HG03103 (cell line): ENCODE results near the gene FOXA3.

Source experiments
- ATAC-seq: cut with Tn5 transposase; IDR thresholded peaks from one replicate; pipeline ENCODE4 v1.9.1; 2021; ENCODE audit warnings: low read depth; ENCODE audit not compliant: unreplicated experiment

FOXA3 gene

GRCh38 chr19:45872095-45872919 is 8.2 kb downstream of the FOXA3 start:
- no peak for ATAC-seq

GRCh38 chr19:45873219-45873772 is 9.2 kb downstream of the FOXA3 start:
- ATAC-seq, result no peak

- no peak for ATAC-seq
Observed at GRCh38 chr19:45874620-45874966, 10.5 kb downstream of the FOXA3 start.

DNA sequence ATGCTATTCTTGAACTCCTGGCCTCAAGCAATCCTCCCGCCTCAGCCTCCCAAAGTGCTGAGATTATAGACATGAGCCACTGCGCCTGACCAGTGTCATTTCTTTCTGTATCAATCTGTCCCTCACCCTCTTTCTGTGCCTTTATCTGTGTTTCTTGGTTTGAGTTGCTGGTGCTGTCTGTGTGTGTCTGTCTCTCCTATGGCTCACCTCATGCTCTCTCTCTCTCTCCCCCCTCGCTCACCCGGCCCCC is 12.0 kb downstream of the FOXA3 start:
- no peak for ATAC-seq

DNA sequence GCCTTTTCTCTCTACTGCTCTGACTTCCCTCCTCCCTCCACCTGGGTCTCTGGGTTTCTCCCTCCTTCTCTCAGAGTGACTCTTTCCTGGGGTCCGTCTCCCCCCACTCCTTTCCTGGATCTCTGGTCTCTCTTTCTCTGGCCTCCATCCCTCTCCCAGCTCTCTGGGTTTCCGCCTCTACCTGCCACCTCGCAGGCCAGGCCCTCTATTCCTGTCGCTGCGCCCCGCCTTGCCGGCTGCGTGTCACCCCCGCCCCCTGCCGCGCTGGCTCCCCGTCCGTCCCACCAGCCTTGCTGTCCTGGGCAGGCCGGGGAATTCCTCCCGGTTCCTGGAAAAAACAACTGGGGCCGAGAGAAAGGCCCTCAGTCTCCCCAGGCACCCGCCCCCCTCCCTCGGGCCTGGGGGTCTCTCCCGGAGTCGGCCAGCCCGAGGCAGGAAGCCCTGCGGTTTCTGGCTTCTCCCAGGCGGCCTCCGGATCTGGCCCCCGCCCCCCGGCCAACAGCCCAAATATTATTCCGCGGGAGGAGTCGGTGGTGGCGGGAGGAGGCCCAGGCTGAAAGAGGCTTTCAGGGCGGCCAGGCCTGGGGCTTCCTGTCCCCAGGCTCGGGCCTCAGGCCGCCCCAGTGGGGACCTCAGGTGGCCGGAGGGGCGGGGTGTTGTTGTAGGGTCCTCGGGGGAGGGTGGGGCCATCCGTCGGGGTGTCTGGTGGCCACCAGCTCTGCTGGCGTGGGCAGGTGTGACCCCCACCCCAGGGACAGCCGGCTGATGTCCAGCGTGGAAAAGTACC is 12.5 kb downstream of the FOXA3 start:
- ATAC-seq, result no peak

GRCh38 chr19:45878043-45878794 is 14.1 kb downstream of the FOXA3 start:
- no peak for ATAC-seq

DNA sequence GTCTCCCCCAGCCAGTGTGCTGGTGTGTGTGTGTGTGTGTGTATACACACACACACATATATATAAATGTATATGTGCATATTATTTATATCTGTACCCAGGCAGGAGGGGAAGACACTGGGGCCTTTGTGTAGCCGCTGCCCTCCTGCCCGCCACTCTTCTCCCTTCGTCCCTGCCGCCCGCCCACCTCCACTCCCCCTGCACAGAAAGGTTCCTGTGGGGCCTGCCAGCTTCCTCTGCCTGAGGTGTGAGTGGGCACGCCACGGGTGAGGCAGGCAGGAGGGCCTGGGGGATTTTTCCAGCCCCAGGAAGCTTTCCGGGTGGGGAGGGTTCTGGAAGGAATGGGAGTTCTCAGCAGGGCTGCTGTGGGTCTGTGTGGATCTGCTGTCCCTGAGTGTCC is 14.9 kb downstream of the FOXA3 start:
- no peak for ATAC-seq

DNA sequence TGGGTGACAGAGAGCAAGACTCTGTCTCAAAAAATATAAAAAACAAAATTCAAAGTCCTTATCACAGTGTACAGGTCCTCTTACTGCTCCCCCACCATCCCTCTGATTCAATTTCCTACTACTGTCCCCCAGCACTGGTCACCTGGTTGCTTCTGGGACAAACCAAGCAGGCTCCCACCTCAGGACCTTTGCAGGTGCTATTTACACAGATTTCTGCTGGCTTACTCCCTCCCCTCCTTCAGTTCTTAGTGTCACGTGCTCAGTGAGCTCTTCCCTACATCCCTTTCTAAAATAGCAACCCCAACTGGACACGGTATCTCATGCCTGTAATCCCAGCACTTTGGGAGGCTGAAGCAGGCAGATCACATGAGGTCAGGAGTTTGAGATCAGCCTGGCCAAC is 15.8 kb downstream of the FOXA3 start:
- ATAC-seq, result no peak

GRCh38 chr19:45881082-45881908 is 17.2 kb downstream of the FOXA3 start:
- no peak for ATAC-seq

DNA sequence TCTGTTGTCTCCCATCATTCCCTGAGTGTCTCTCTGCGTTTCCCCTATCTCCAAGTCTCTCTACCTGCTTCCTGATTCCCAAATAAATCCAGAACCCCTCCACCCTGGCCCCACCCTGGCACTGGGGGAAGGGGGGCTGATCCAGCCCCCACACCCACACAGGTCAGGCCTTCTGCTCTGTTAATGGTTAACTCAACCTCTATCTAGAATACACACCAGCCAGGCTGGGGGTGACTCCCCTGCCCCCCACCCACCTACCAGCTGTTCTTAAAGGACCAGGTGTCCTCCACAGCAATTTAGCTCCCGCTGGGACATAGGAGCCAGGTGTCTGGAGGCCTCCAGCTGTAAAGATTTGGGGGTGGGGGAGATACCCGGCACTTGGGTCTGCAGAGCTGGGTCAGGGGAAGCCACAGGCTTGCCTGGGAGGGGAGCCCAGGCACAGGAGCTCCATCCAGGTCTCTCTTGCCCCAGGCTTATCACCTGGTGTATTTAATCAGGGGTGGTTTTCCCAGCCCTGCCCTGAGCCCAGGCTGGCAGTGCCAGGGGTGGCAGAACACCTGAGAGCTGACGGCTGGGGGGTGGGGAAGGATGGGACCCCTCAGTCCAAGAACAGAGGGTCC is 17.9 kb downstream of the FOXA3 start:
- ATAC-seq, result no peak

DNA sequence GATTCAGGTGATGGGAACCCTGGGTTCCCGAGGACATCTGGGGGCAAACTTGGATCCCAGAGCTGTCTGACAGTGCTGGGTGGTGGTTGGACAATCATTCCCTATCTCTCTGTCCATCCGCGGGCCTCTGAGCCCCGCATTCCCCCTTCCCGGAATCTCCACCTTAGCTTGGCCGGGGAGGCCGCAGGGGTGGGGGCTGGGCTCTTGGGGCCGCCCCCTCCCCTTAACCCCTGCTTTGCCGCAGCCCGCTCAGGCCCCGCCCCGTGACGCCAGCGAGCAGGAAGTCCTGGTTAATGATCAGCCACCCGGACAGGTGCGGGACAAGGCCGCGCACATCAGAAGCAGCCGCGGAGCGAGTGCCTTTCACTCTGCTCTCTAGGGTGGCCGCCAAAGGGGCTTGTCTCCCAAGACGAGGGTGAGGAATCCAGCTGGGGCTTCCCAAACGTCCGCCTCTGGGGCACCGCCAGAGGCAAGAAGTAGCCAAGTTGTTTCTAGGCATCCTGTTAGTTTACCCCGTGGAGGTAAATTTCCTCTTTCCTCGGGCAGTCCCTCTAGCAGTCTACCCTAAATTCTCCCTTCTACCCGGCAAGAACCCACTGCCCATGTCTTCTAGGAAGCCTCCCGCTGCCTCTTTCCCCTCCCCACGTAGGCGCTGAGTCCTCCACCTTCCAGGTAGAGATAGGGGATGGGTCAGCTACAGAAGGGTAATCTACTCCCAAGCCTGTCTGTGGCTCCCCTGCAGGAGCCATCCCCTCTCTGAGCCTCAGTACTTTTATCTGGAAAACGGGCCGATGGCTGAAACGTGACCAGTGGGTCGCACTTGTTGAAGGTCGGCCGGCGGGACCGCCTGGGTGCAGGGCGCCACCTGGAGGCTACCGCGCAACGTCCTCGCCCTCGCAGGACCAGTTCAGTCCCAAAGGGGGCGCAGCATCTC is 18.8 kb downstream of the FOXA3 start:
- ATAC-seq, result no peak

DNA sequence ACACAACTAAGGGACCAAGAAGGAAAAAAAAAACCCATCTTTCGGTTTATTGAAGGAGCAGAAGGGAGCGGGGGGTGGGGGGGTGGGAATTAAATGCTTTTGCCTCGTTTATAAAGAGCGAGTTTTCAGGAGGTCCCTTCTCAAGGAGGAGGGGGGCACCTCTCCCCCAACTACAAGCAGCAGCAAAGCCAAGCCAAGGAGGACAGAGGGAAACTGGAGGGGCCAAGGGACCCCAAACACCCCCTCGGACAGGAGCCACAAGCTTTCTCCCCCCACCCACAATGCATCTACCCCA is 19.4 kb downstream of the FOXA3 start:
- no peak for ATAC-seq

- no peak for ATAC-seq
Observed at GRCh38 chr19:45883881-45884681, 20.0 kb downstream of the FOXA3 start.

GRCh38 chr19:45884682-45885555 is 20.8 kb downstream of the FOXA3 start:
- ATAC-seq, result no peak

DNA sequence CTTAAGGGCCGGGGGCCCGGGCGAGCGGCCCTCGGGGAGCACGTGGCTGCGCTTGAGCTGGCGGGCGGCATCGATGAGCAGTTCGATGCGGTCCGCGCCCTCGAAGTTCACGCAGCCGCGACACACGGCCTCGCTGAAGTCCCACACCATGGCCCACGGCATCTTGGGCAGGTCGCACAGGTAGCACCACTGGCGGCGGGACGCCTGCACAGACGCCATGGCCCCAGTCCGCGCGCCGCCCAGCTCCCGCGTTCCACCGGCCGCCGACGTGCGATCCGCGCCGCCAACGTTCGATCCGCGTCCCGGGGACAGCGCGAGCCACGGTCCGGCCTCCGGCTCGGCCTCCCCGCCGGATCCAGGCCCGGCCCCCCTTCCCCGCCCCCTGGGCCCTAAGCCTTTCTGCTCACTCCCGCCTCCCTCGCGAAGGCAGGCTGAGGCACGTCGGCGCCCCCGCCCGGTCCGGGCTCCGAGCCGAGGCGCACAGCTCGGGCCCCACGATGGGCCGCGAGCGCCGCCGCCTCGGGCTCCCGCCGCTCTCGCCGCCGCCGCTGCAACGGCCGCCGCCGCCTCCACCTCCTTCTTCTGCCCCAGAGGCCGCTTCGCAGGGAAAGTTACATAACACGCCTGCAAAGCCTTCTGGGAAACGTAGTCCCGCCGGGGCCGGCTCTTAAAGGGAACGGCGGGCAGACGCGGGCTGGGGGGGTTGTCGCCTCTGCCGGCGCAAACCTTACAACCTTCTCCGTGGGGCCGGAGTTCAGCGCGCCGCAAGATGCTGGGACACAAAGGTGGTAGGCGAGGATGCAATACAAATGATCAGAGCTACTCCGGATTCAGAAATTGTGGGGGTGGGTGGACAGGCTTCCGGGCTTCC is 21.7 kb downstream of the FOXA3 start, which contains the start of gene IRF2BP1:
Gene IRF2BP1 (minus strand): TSS at position 586 of the 871 bp plus-strand sequence. CDS start 367 bp downstream, at position 219.
- ATAC-seq, result peak; percentile 44
